ENCODE results near the gene DIPK1B. TPM values are rescaled to one million over a fixed set of nuclear protein-coding genes. Genes with fewer than 3 reads are reported as not detected.
A peak's percentile ranks its signal among the peaks of the same experiment; 100 is the strongest.

Gene DIPK1B
- total RNA-seq, 3 donors from 2014 or later: 1.0 to 10.0 (median 2.9) TPM

DNA sequence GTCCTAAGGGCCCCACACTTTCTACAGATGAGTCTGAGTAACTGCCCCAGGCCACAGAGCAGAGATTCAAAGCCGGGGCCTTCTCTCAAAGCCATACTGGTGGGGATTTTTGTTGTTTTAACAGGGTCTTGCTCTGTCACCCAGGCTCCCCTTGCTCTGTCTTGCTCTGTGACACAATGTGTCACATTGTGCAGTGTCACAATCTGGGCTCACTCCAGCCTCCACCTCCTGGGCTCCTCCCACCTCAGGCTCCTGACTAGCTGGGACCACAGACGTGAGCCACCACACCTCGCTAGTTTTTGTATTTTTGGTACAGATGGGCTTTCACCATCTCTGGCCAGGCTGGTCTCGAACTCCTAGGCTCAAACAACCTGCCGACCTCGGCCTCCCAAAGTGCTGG lies 33.7 kb upstream of the DIPK1B start:
- H3K4me3 ChIP-seq: no peak overlapping the region
- DNase-seq (no peak), ATAC-seq (no peak)
- no peaks in the 10 kb centered on the region for H3K36me3 ChIP-seq (ENCODE audit: low read depth)
- H3K9me3 ChIP-seq: no peaks in the 10 kb centered on the region
- H3K4me1 ChIP-seq (ENCODE audit: low read depth): peaks cover 15% of the 10 kb centered on the region
- TF ChIP-seq, protein P1, sequence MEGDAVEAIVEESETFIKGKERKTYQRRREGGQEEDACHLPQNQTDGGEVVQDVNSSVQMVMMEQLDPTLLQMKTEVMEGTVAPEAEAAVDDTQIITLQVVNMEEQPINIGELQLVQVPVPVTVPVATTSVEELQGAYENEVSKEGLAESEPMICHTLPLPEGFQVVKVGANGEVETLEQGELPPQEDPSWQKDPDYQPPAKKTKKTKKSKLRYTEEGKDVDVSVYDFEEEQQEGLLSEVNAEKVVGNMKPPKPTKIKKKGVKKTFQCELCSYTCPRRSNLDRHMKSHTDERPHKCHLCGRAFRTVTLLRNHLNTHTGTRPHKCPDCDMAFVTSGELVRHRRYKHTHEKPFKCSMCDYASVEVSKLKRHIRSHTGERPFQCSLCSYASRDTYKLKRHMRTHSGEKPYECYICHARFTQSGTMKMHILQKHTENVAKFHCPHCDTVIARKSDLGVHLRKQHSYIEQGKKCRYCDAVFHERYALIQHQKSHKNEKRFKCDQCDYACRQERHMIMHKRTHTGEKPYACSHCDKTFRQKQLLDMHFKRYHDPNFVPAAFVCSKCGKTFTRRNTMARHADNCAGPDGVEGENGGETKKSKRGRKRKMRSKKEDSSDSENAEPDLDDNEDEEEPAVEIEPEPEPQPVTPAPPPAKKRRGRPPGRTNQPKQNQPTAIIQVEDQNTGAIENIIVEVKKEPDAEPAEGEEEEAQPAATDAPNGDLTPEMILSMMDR (IDR thresholded peaks at IDR 0.05): no peak
- intact Hi-C loops (cut with DNase I, micrococcal nuclease): no loop called here

DNA sequence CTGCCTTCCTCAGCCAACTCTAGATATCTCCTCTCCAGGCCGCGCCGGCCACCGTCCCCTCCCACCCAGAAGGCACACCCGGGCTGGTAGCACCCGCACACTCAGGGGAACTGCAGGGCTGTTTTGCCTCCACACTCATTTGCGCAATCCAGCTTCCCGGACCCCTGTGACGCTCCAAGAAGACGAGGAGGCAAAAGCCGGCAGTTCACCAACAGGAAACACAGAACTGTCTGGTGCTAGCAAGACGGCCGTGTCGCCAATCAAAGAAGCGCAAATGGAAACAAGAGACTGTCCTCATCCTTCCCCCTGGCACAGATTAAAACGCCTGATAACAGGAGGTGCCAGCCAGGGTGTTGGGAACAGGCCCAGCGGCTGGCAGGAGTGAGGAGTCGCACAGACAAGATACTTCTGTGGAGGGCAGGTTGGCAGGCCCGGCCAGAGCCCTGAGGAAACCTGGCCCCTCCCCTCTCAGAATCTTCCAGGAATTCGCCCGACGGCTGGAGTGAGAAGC lies 32.9 kb upstream of the DIPK1B start:
- no peaks in the 10 kb centered on the region for H3K36me3 ChIP-seq (ENCODE audit: low read depth)
- ATAC-seq (no peak), DNase-seq (no peak)

DNA sequence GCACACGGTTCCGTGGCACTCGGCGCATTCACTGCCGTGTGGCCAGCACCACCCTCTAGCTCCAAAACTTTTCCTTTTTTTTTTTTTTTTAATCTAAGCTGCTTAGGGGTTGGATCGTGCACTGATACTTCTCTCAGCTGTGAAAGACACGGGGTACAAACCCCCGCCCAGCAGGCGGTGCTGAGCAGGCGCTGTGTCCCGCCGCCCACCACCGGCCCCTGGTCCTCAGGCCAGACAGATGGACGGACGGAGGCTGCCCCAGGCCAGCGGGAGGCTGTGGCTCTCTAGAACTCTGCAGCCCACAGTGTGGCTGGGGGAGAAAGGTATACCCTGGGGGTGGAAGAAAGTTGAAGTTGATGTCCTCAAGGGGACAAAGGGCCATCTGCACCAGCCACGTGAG lies 31.3 kb upstream of the DIPK1B start:
- DNase-seq (no peak), ATAC-seq (no peak)
- Histone ChIP-seq H3K4me3 (no peak overlapping the region), H3K4me1 (ENCODE audit: low read depth) (peaks cover 11% of the 10 kb centered on the region), H3K36me3 (ENCODE audit: low read depth) (no peaks in the 10 kb centered on the region), H3K9me3 (no peaks in the 10 kb centered on the region)
- TF ChIP-seq, protein P1 (IDR thresholded peaks at IDR 0.05): no peak
- intact Hi-C loops (cut with DNase I, micrococcal nuclease): no loop called here

More for the DNA sequence above, 32.9 kb upstream of the DIPK1B start:
- TF ChIP-seq, protein P1 (IDR thresholded peaks at IDR 0.05): no peak
- Histone ChIP-seq H3K9me3 (no peaks in the 10 kb centered on the region), H3K4me1 (ENCODE audit: low read depth) (peaks cover 15% of the 10 kb centered on the region), H3K4me3 (no peak overlapping the region)
- intact Hi-C loops (cut with DNase I, micrococcal nuclease): no loop called here

DNA sequence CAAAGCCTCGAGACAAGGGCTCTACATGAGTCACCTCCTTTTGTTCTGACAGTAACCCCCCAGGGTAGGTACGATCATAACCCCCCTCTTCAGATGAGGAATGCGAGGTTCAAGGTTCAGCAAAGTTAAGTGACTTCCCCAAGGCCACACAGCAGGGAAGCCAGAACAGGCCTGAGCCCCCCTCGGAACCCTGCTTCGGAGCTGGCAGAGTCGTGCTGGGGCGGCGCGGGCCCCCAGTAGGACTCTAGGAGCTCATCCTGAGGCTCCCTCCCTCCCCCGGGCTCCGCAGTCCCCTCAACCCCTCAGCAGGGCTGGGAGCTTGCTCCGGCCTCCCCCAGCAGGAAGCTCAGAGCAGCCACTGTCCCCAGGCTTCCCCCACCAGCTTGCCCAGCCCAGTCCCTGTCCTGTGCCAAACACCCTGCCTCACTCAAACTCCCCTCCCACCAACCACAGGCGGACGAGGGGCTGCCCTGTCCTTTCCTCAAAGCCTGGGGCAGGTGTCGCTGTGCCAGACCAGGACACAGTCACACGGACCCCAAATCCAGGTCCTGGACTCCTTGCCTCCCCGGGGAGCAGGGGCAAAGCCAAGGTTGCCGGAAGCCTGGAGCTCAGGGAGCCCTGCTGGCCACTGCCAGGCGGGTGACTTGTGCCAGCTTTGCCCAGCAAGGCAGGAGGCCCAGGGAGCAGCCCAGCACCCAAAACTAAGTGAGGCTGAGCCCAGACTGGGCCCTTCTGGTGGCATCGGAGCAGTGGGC lies 30.2 kb upstream of the DIPK1B start:
- TF ChIP-seq, protein P1 (IDR thresholded peaks at IDR 0.05): no peak
- Histone ChIP-seq H3K4me1 (ENCODE audit: low read depth) (peaks cover 12% of the 10 kb centered on the region), H3K36me3 (ENCODE audit: low read depth) (no peaks in the 10 kb centered on the region), H3K4me3 (no peak overlapping the region), H3K9me3 (no peaks in the 10 kb centered on the region)
- ATAC-seq: no peak
- DNase-seq: peak in 1 of 3 donors; percentile 31
- intact Hi-C loops (cut with DNase I, micrococcal nuclease): no loop called here

DNA sequence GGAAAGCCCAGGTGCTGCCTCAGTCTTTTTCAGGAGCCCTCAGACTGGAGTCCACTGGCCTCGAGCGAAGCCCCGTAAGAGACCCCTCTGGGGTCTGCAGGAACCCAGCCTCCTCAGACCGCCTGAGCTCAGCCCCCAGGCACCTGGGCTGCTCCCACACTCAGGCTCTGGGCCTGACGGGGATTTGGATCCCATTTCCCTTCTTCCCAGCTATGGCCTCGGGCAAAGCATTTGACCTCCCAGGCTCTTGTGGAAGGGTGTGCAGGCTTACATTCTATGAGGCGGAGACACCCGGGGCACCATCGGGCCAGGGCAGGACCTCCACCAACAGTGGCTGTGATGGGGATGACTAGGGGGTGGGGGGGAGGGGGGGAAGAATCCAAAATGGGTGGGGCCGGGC lies 29.7 kb upstream of the DIPK1B start:
- no peak for DNase-seq
- ATAC-seq: no peak
- Histone ChIP-seq H3K4me1 (ENCODE audit: low read depth) (peaks cover 15% of the 10 kb centered on the region), H3K36me3 (ENCODE audit: low read depth) (no peaks in the 10 kb centered on the region), H3K9me3 (no peaks in the 10 kb centered on the region), H3K4me3 (no peak overlapping the region)
- intact Hi-C loops (cut with DNase I, micrococcal nuclease): no loop called here
- TF ChIP-seq, protein P1 (IDR thresholded peaks at IDR 0.05): no peak

Data from mucosa of descending colon (tissue), 3 donors.